Psoas muscle (tissue), 8 donors: ENCODE results near the gene UBAP1. TPM values are rescaled to one million over a fixed set of nuclear protein-coding genes. Genes with fewer than 3 reads are reported as not detected.
A peak's percentile ranks its signal among the peaks of the same experiment; 100 is the strongest.

Experiments
- ATAC-seq, 4 donors: fragments of 200-7000 bp; cut with Tn5 transposase; one replicate each; pipeline ENCODE4 v1.9.1; 2020; ENCODE audit warnings: moderate library complexity in 3 of 4, mild to moderate bottlenecking in 2 of 4
- DNase-seq, 2 donors: peaks; one replicate each; pipeline ENCODE4 v3.0.0-alpha.2; 2020
- H3K27ac ChIP-seq: fragments of 200-600 bp; one replicate; pipeline ENCODE4 v1.8.0; 2022
- H3K27me3 ChIP-seq, 3 donors: fragments of 200-600 bp in 1 of 3; one replicate each; pipeline versions ENCODE4 v1.6.1 to v1.8.0; 2013 to 2022; ENCODE audit warnings: low read length in 2 of 3, mild to moderate bottlenecking in 2 of 3, moderate library complexity in 1 of 3; ENCODE audit not compliant: insufficient read depth in 3 of 3
- H3K36me3 ChIP-seq, 2 donors: fragments of 200-600 bp in 1 of 2; one replicate each; pipeline versions ENCODE4 v1.6.1 to v1.8.0; 2013 to 2022; ENCODE audit warnings: low read depth in 1 of 2, mild to moderate bottlenecking in 1 of 2, moderate library complexity in 1 of 2; ENCODE audit not compliant: insufficient read depth in 1 of 2
- H3K4me1 ChIP-seq: fragments of 200-600 bp; one replicate; pipeline ENCODE4 v1.8.0; 2022
- H3K4me3 ChIP-seq: fragments of 200-600 bp; one replicate; pipeline ENCODE4 v1.8.0; 2022; ENCODE audit warnings: mild to moderate bottlenecking
- H3K9me3 ChIP-seq: fragments of 200-600 bp; one replicate; pipeline ENCODE4 v1.8.0; 2022
- CTCF ChIP-seq: fragments of 200-600 bp; IDR thresholded peaks from one replicate; pipeline ENCODE4 v1.8.0; 2022; ENCODE audit warnings: antibody characterized with exemption
- WGBS, 3 donors: extraction: QIAGEN DNeasy Blood & Tissue Kit; methylation state at CpG; one replicate each; pipeline versions ENCODE4 v1.1.6 to v1.1.7; 2013; 5-methylcytosine and 5-hydroxymethylcytosine counted together
- intact Hi-C, 2 donors: fragments of 100-400 bp; cut with DNase I; formaldehyde crosslinking; loops; one replicate each; pipeline versions ENCODE4 v1.11.0 to v1.14.2; 2022
- polyA plus RNA-seq, 3 donors: library from polyadenylated mRNA; stranded (reverse); fragments of 200-250 nt; gene quantifications; one replicate each; pipeline ENCODE4 v1.2.3, GENCODE V29; 2013
- total RNA-seq, 4 donors: library from RNA; stranded (reverse); fragmentation: NEBNext Ultra II Directional in 2 of 4; extraction: Animal tissue kit (Norgen Biotek cat#: 25700) in 2 of 4; gene quantifications; one replicate each; pipeline versions ENCODE4 v1.2.1 to v1.2.4, GENCODE V29; 2021 to 2023
- donor health status: healthy with polysubstance abuse.
- donor health status: DM: no; HTN: no; CAD: no; lungs with moderate emphysema.
- donor health status: Bipolar disorder and iron deficiency.
- donor health status: healthy.
- donor health status: DM: yes; HTN: yes; CAD: no.
- donor health status: DM: no; HTN: no; CAD: no.
- donor health status: DM: no; HTN: no; CAD: no.
- donor health status: DM: yes; HTN: yes; CAD: no.

UBAP1 gene
- total and polyA plus RNA-seq, 7 donors: 55.8 to 203 (median 89.6) TPM

- intact Hi-C loops: no loop called here
- Histone ChIP-seq H3K4me1 (peaks cover 14% of the 10 kb centered on the region), H3K4me3 (no peak overlapping the region), H3K27ac (no peak overlapping the region), H3K27me3 (no peaks in the 10 kb centered on the region), H3K9me3 (no peaks in the 10 kb centered on the region), H3K36me3 (peaks cover 0 to 27% of the 10 kb centered on the region in 2 donors)
- DNase-seq: no peak
- ATAC-seq: no peak
- WGBS, 3 donors: 69 to 84% (median 77%) methylated on average over 4 of the region's 4 CpGs
- TF ChIP-seq CTCF: no peak
Measured at GRCh38 chr9:34230556-34230955, 51.7 kb downstream of the UBAP1 start.

GRCh38 chr9:34232201-34232600 is 53.4 kb downstream of the UBAP1 start:
- H3K4me3 ChIP-seq: no peak overlapping the region
- WGBS, 3 donors: 72 to 96% (median 76%) methylated on average over 2 of the region's 2 CpGs
- H3K4me1 ChIP-seq: peaks cover 14% of the 10 kb centered on the region
- intact Hi-C loops: no loop called here
- no peak for TF ChIP-seq CTCF
- no peak for ATAC-seq
- no peaks in the 10 kb centered on the region for H3K9me3 ChIP-seq
- H3K27me3 ChIP-seq: no peaks in the 10 kb centered on the region
- H3K27ac ChIP-seq: peak overlapping the region; percentile 69
- H3K36me3 ChIP-seq: peaks cover 0 to 44% of the 10 kb centered on the region in 2 donors
- DNase-seq: no peak

GRCh38 chr9:34233672-34234071 is 54.8 kb downstream of the UBAP1 start:
- no peak for DNase-seq
- H3K9me3 ChIP-seq: no peaks in the 10 kb centered on the region
- H3K4me1 ChIP-seq: peaks cover 14% of the 10 kb centered on the region
- peak overlapping the region; percentile 69 for H3K27ac ChIP-seq
- 65 to 96% (median 89%) methylated on average over 1 of the region's 1 CpG for WGBS, 3 donors
- peaks cover 0 to 56% of the 10 kb centered on the region in 2 donors for H3K36me3 ChIP-seq
- ATAC-seq: peak; percentile 91 to 97 (median 93)
- intact Hi-C loops: no loop called here
- no peaks in the 10 kb centered on the region for H3K27me3 ChIP-seq
- TF ChIP-seq CTCF: no peak
- H3K4me3 ChIP-seq: no peak overlapping the region

GRCh38 chr9:34237836-34238235 is 59.0 kb downstream of the UBAP1 start:
- H3K27me3 ChIP-seq: no peaks in the 10 kb centered on the region
- H3K36me3 ChIP-seq: peaks cover 6 to 67% of the 10 kb centered on the region in 2 donors
- no peak overlapping the region for H3K27ac ChIP-seq
- no peaks in the 10 kb centered on the region for H3K9me3 ChIP-seq
- no peak for ATAC-seq
- no peak overlapping the region for H3K4me3 ChIP-seq
- intact Hi-C loops: loop anchor here in 1 of 2 donors (5.0 kb wide), 1 partner anchor 41 kb away; no protein-coding TSS in a partner anchor
- 84 to 88% (median 88%) methylated on average over 4 of the region's 4 CpGs for WGBS, 3 donors
- no peak for TF ChIP-seq CTCF
- no peak for DNase-seq
- H3K4me1 ChIP-seq: peaks cover 16% of the 10 kb centered on the region

- Histone ChIP-seq H3K4me3 (no peak overlapping the region), H3K27ac (no peak overlapping the region), H3K4me1 (peaks cover 14% of the 10 kb centered on the region), H3K36me3 (peaks cover 6 to 59% of the 10 kb centered on the region in 2 donors), H3K9me3 (no peaks in the 10 kb centered on the region), H3K27me3 (no peaks in the 10 kb centered on the region)
- 41 to 65% (median 62%) methylated on average over 1 of the region's 1 CpG for WGBS, 3 donors
- no peak for DNase-seq
- no peak for TF ChIP-seq CTCF
- ATAC-seq: no peak
- intact Hi-C loops: loop anchor here in 1 of 2 donors (5.0 kb wide), 1 partner anchor 53 kb away; no protein-coding TSS in a partner anchor
Measured at GRCh38 chr9:34240006-34240405, 61.2 kb downstream of the UBAP1 start.
